ENCODE measurements around the gene FGFR2.
A peak's percentile ranks its signal among the peaks of the same experiment; 100 is the strongest.

FGFR2 gene

GRCh38 chr10:121598263-121599249 lies at the start of gene FGFR2:
Gene FGFR2, minus strand, starts transcription at chr10:121598444. Its CDS starts 4,627 bp downstream, at chr10:121593817.
- DNase-seq, result peak; percentile 61

- DNase-seq, result no peak
These were observed 49.2 kb upstream of the FGFR2 start for GRCh38 chr10:121647401-121647800.

GRCh38 chr10:121645696-121646095 lies 47.5 kb upstream of the FGFR2 start:
- DNase-seq, result no peak

- no peak for DNase-seq
These were observed 46.3 kb upstream of the FGFR2 start for GRCh38 chr10:121644501-121644900.

- no peak for DNase-seq
These were observed 42.0 kb upstream of the FGFR2 start for GRCh38 chr10:121640266-121640665.

- no peak for DNase-seq
These were observed 41.2 kb upstream of the FGFR2 start for GRCh38 chr10:121639416-121639815.

- DNase-seq, result no peak
These were observed 39.2 kb upstream of the FGFR2 start for GRCh38 chr10:121637437-121637836.

GRCh38 chr10:121633056-121633455 lies 34.8 kb upstream of the FGFR2 start:
- DNase-seq, result no peak

GRCh38 chr10:121631365-121632029 lies 33.3 kb upstream of the FGFR2 start:
- DNase-seq, result no peak

- no peak for DNase-seq
These were observed 30.6 kb upstream of the FGFR2 start for GRCh38 chr10:121628859-121629258.

GRCh38 chr10:121627876-121628581 lies 29.8 kb upstream of the FGFR2 start:
- no peak for DNase-seq

GRCh38 chr10:121624836-121625486 lies 26.7 kb upstream of the FGFR2 start:
- DNase-seq, result no peak

GRCh38 chr10:121618906-121619305 lies 20.7 kb upstream of the FGFR2 start:
- no peak for DNase-seq

- no peak for DNase-seq
These were observed 18.9 kb upstream of the FGFR2 start for GRCh38 chr10:121617176-121617575.

GRCh38 chr10:121616291-121616690 lies 18.0 kb upstream of the FGFR2 start:
- DNase-seq, result no peak

- DNase-seq, result no peak
These were observed 17.6 kb upstream of the FGFR2 start for GRCh38 chr10:121615836-121616235.

- no peak for DNase-seq
These were observed 17.2 kb upstream of the FGFR2 start for GRCh38 chr10:121615435-121615793.

GRCh38 chr10:121614613-121615434 lies 16.6 kb upstream of the FGFR2 start:
- DNase-seq, result no peak

- DNase-seq, result no peak
These were observed 15.2 kb upstream of the FGFR2 start for GRCh38 chr10:121613456-121613855.

GRCh38 chr10:121611393-121612159 lies 13.3 kb upstream of the FGFR2 start:
- no peak for DNase-seq

- DNase-seq, result no peak
These were observed 12.6 kb upstream of the FGFR2 start for GRCh38 chr10:121610798-121611323.

Measured in stimulated activated CD4-positive, alpha-beta T cell treated with anti-CD3 and anti-CD28 coated beads, Interleukin-15, amount 100 ng/mL, for 24 hours (primary cell).